K562 (cell line): ENCODE data around the gene PRKCQ. TPM values are rescaled to one million over a fixed set of nuclear protein-coding genes. Genes with fewer than 3 reads are reported as not detected.

Experiments
- AFF1 ChIP-seq, 2 experiments: fragments of 450-650 bp; IDR thresholded peaks; 2 replicates each; pipeline ENCODE4 v1.6.1; 2018; ENCODE audit warnings: mild to moderate bottlenecking in 2 of 2, low read depth in 1 of 2; ENCODE audit not compliant: partially characterized antibody in 2 of 2
- BRF1 ChIP-seq: IDR thresholded peaks from 3 replicates; pipeline ENCODE4 v1.6.1; 2011; ENCODE audit warnings: borderline replicate concordance, mild to moderate bottlenecking; ENCODE audit not compliant: insufficient read length; ENCODE audit errors: extremely low read depth
- CEBPG ChIP-seq, 3 experiments: fragments of 200-800 bp in 1 of 3; sonication (Bioruptor generic) in 1 of 3; sonication (generic) in 1 of 3; formaldehyde crosslinking in 1 of 3; IDR thresholded peaks in 2 of 3; conservative IDR thresholded peaks in 1 of 3; 2 replicates each; pipeline versions ENCODE4 v1.6.1 to v1.8.0; 2016 to 2022; ENCODE audit warnings: missing compliant biosample characterization in 2 of 3, missing genetic modification characterization in 2 of 3, mild to moderate bottlenecking in 1 of 3, missing genetic modification reagents in 1 of 3
- CTCF ChIP-seq, 3 experiments: IDR thresholded peaks in 2 of 3; conservative IDR thresholded peaks in 1 of 3; 2 replicates each; pipeline ENCODE4 v1.5.1; 2011 to 2012; ENCODE audit warnings: low read length in 3 of 3, mild to moderate bottlenecking in 3 of 3, control low read depth in 2 of 3, improper control_type of control experiment in 1 of 3, inconsistent platforms in 1 of 3, low read depth in 1 of 3, mixed read lengths in 1 of 3, moderate library complexity in 1 of 3; ENCODE audit not compliant: insufficient read depth in 2 of 3
- ERF ChIP-seq: fragments of 450-650 bp; formaldehyde crosslinking; IDR thresholded peaks from 2 replicates; pipeline ENCODE4 v1.4.0; 2020; ENCODE audit warnings: mild to moderate bottlenecking, mixed read lengths
- ETV5 ChIP-seq: sonication (generic); formaldehyde crosslinking; IDR thresholded peaks from 2 replicates; pipeline ENCODE4 v1.4.0; 2020; ENCODE audit warnings: low read depth, mild to moderate bottlenecking, missing genetic modification reagents
- HDAC2 ChIP-seq: fragments of 450-650 bp; IDR thresholded peaks from 2 replicates; pipeline ENCODE4 v1.6.1; 2016; ENCODE audit warnings: mild to moderate bottlenecking
- MEF2A ChIP-seq: IDR thresholded peaks from 2 replicates; pipeline ENCODE4 v1.6.1; 2011; ENCODE audit warnings: low read depth, mild to moderate bottlenecking, low read length, moderate library complexity; ENCODE audit not compliant: control insufficient read depth
- SMAD4 ChIP-seq: fragments of 250-450 bp; sonication (Bioruptor Pico); conservative IDR thresholded peaks from 2 replicates; pipeline ENCODE4 v1.8.0; 2021; ENCODE audit warnings: inconsistent platforms, mild to moderate bottlenecking, moderate library complexity
- TAF9B ChIP-seq: fragments of 450-650 bp; IDR thresholded peaks from 2 replicates; pipeline ENCODE4 v1.6.1; 2018; ENCODE audit warnings: mild to moderate bottlenecking; ENCODE audit not compliant: partially characterized antibody
- ZNF224 ChIP-seq: sonication (generic); formaldehyde crosslinking; IDR thresholded peaks from 2 replicates; pipeline ENCODE4 v1.8.0; 2022; ENCODE audit warnings: mild to moderate bottlenecking, missing genetic modification reagents
- ZNF395 ChIP-seq: fragments of 200-800 bp; sonication (Bioruptor generic); IDR thresholded peaks from 2 replicates; pipeline ENCODE4 v1.6.1; 2017; ENCODE audit warnings: missing genetic modification characterization, missing compliant biosample characterization
- ZNF609 ChIP-seq: sonication (generic); formaldehyde crosslinking; IDR thresholded peaks from 2 replicates; pipeline ENCODE4 v1.8.1; 2023; ENCODE audit warnings: missing genetic modification reagents, mild to moderate bottlenecking, borderline replicate concordance
- polyA plus RNA-seq, 8 experiments: library from polyadenylated mRNA; depleted of rRNA in 4 of 8; stranded (reverse) in 5 of 8; unstranded in 3 of 8; fragments of >200 nt; fragmentation: Nextera tagmentation in 2 of 8; fragmentation: Illumina TruSeq in 1 of 8; extraction: Ambion mirVana in 2 of 8; extraction: Trizol in 1 of 8; gene quantifications; 2 replicates each; pipeline versions ENCODE4 v1.2.1 to v1.2.3, GENCODE V29; 2011 to 2014; ENCODE audit warnings: inconsistent platforms in 1 of 8, missing spikeins in 1 of 8
- total RNA-seq, 7 experiments: library from RNA; depleted of rRNA in 6 of 7; stranded (reverse); fragments of >200 nt in 6 of 7; fragmentation: Illumina TruSeq in 2 of 7; extraction: Trizol in 2 of 7; gene quantifications; 2 replicates each; pipeline versions ENCODE4 v1.2.1 to v1.2.3, GENCODE V29; 2011 to 2021; ENCODE audit warnings: low replicate concordance in 1 of 7

Gene PRKCQ
- total and polyA plus RNA-seq, 9 of the 15 experiments (the other 6 are each of a cell fraction or from before 2014, with no cell fraction given): 4.4 to 23.3 (median 14.6) TPM

GRCh38 chr10:6535156-6535764, 44.8 kb downstream of the PRKCQ start (continued):
- no peak for TF ChIP-seq CTCF (IDR thresholded peaks at IDR 0.05 in 2 of 3, conservative IDR thresholded peaks at IDR 0.05 in 1 of 3; ENCODE audit: insufficient read depth in 2 of 3, low read depth in 1 of 3, low read length in 3 of 3)
- TF ChIP-seq ZNF609 (CRISPR knock-in tag): no peak
- peak; percentile 70 for TF ChIP-seq SMAD4 (CRISPR knock-in tag)
- TF ChIP-seq AFF1 (IDR thresholded peaks at IDR 0.05; ENCODE audit: low read depth in 1 of 2, partially characterized antibody in 2 of 2): no peak
- no peak for TF ChIP-seq ETV5 (CRISPR knock-in tag)
- TF ChIP-seq ERF (CRISPR knock-in tag): no peak
- TF ChIP-seq CEBPG (CRISPR knock-in tag; IDR thresholded peaks at IDR 0.05): no peak
- TF ChIP-seq CEBPG (tag; conservative IDR thresholded peaks at IDR 0.05 in 1 of 2, IDR thresholded peaks at IDR 0.05 in 1 of 2): no peak
- TF ChIP-seq BRF1: no peak
- no peak for TF ChIP-seq ZNF224 (CRISPR knock-in tag)
- no peak for TF ChIP-seq MEF2A
- TF ChIP-seq HDAC2: no peak
- 0 out of 2 replicates have a peak, but pooled peaks have one; percentile 49 for TF ChIP-seq ZNF395 (CRISPR knock-in tag)
- TF ChIP-seq TAF9B: no peak
